GM12878 (cell line): ENCODE results near the gene NCAM1. TPM values are rescaled to one million over a fixed set of nuclear protein-coding genes. Genes with fewer than 3 reads are reported as not detected.

Source experiments
- BACH1 ChIP-seq: fragments of 450-650 bp; IDR thresholded peaks from 2 replicates; pipeline ENCODE4 v1.6.1; 2017; ENCODE audit warnings: mild to moderate bottlenecking, borderline replicate concordance
- CBX5 ChIP-seq: sonication (generic); IDR thresholded peaks from 2 replicates; pipeline ENCODE4 v1.6.1; 2016; ENCODE audit warnings: low read depth, moderate library complexity, mild to moderate bottlenecking, inconsistent platforms
- CHD2 ChIP-seq: IDR thresholded peaks from 2 replicates; pipeline ENCODE4 v1.6.1; 2011; ENCODE audit warnings: low read depth, low read length, improper control_type of control experiment, borderline replicate concordance
- FOXM1 ChIP-seq: IDR thresholded peaks from 2 replicates; pipeline ENCODE4 v1.6.1; 2012; ENCODE audit warnings: low read depth, mild to moderate bottlenecking, inconsistent platforms, low read length, moderate library complexity
- GABPA ChIP-seq: IDR thresholded peaks from 2 replicates; pipeline ENCODE4 v1.6.1; 2014; ENCODE audit warnings: antibody characterized with exemption, low read depth, mild to moderate bottlenecking, inconsistent platforms
- HDAC2 ChIP-seq: fragments of 200-600 bp; sonication (generic); IDR thresholded peaks from 2 replicates; pipeline ENCODE4 v1.6.1; 2017
- IRF3 ChIP-seq: fragments of 450-650 bp; IDR thresholded peaks from 2 replicates; pipeline ENCODE4 v1.6.1; 2014; ENCODE audit warnings: mild to moderate bottlenecking
- MAX ChIP-seq: IDR thresholded peaks from 2 replicates; pipeline ENCODE4 v1.6.1; 2012; ENCODE audit warnings: low read depth, low read length, improper control_type of control experiment
- MTA3 ChIP-seq: IDR thresholded peaks from 2 replicates; pipeline ENCODE4 v1.6.1; 2012; ENCODE audit warnings: low read length, inconsistent platforms, borderline replicate concordance
- MYC ChIP-seq: IDR thresholded peaks from 2 replicates; pipeline ENCODE4 v1.6.1; 2011; ENCODE audit warnings: mild to moderate bottlenecking, low read length, moderate library complexity, inconsistent platforms; ENCODE audit not compliant: insufficient read depth, insufficient replicate concordance, insufficient read length, severe bottlenecking
- PAX5 ChIP-seq: IDR thresholded peaks from 2 replicates; pipeline ENCODE4 v1.6.1; 2011; ENCODE audit warnings: low read depth, low read length, borderline replicate concordance
- RB1 ChIP-seq: fragments of 450-650 bp; formaldehyde crosslinking; IDR thresholded peaks from 2 replicates; pipeline ENCODE4 v1.6.1; 2017; ENCODE audit warnings: mild to moderate bottlenecking, borderline replicate concordance
- RELA ChIP-seq: fragments of 450-650 bp; IDR thresholded peaks from 2 replicates; pipeline ENCODE4 v1.8.0; 2014; ENCODE audit warnings: borderline replicate concordance; ENCODE audit not compliant: partially characterized antibody
- SREBF1 ChIP-seq: IDR thresholded peaks from 2 replicates; pipeline ENCODE4 v1.6.1; 2012; ENCODE audit warnings: mild to moderate bottlenecking, low read length
- TAF1 ChIP-seq: IDR thresholded peaks from 2 replicates; pipeline ENCODE4 v1.6.1; 2011; ENCODE audit warnings: mild to moderate bottlenecking, low read depth, low read length, borderline replicate concordance
- TBL1XR1 ChIP-seq: IDR thresholded peaks from 2 replicates; pipeline ENCODE4 v1.6.1; 2012; ENCODE audit warnings: low read depth, low read length, improper control_type of control experiment
- USF1 ChIP-seq: IDR thresholded peaks from 2 replicates; pipeline ENCODE4 v1.6.1; 2011; ENCODE audit warnings: borderline replicate concordance, low read depth, mild to moderate bottlenecking, moderate library complexity, mixed read lengths, low read length; ENCODE audit not compliant: insufficient read depth; ENCODE audit errors: extremely low read length
- USF2 ChIP-seq: IDR thresholded peaks from 2 replicates; pipeline ENCODE4 v1.6.1; 2011; ENCODE audit warnings: low read depth, low read length, improper control_type of control experiment, borderline replicate concordance
- ZNF274 ChIP-seq: IDR thresholded peaks from one replicate; pipeline ENCODE4 v1.8.0; 2011; ENCODE audit not compliant: insufficient read length, insufficient read depth
- ZZZ3 ChIP-seq: IDR thresholded peaks from 2 replicates; pipeline ENCODE4 v1.6.1; 2011; ENCODE audit warnings: low read depth; ENCODE audit not compliant: control insufficient read depth, insufficient read length
- polyA plus RNA-seq, 11 experiments: library from polyadenylated mRNA; depleted of rRNA in 4 of 11; unstranded in 6 of 11; stranded (reverse) in 5 of 11; fragments of >200 nt; fragmentation: Nextera tagmentation in 4 of 11; fragmentation: Illumina TruSeq in 1 of 11; extraction: Ambion mirVana in 4 of 11; extraction: Trizol in 1 of 11; gene quantifications; 1 replicate in 1 of 11; 2 replicates in 10 of 11; pipeline versions ENCODE4 v1.2.1 to v1.2.3, GENCODE V29; 2011 to 2016; ENCODE audit warnings: inconsistent platforms in 2 of 11, missing spikeins in 2 of 11, low read depth in 1 of 11
- total RNA-seq, 4 experiments: library from RNA; depleted of rRNA in 3 of 4; stranded (reverse); fragments of >200 nt in 3 of 4; fragmentation: Illumina TruSeq in 1 of 4; extraction: Trizol in 1 of 4; gene quantifications; 2 replicates each; pipeline versions ENCODE4 v1.2.1 to v1.2.3, GENCODE V29; 2013 to 2021
- TF ChIP-seq, protein P1 (sequence below): IDR thresholded peaks from 2 replicates; pipeline ENCODE4 v1.6.1; 2012; ENCODE audit warnings: low read length, inconsistent platforms

NCAM1 gene
- total and polyA plus RNA-seq, 10 of the 15 experiments (the other 5 are each of a cell fraction or from before 2014, with no cell fraction given): 0.10 to 0.23 (median 0.11) TPM; not detected in 7

DNA sequence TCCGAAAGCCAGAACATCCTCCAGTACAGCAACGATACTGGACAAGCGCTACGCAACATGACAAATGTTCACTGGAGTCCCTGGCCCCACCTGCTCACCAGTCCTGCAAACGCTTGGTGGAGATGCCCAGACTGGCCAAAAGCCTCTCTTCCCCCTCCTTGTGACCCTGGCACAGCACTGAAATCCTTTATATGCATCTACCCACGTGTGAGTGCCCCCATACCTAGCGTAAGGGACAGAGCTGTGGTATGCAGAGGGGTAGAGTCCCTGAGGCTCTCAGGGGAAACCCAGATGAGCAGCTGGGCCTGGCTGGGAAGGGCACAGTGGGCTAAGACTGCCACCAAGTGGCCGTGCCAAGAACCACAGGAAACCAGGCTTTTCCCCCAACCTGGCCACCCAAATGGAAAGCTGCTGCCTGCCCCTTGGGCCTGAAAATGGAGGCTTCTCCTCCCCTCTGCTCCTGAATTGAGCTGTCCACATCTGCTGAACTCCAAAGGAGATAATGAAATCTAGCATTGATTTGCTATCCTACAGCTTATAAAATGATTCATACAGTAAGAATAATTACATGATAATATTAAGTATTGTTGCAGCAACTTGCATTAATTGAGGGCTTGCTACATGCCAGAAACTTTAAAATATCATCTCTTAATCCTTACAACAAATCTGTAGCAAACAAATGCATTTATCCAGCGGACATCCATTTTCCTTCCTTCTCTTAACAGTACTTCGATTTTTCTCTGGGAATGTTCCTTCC is 328.4 kb downstream of the NCAM1 start (continued):
- no peak for TF ChIP-seq USF1
- TF ChIP-seq, protein P1, sequence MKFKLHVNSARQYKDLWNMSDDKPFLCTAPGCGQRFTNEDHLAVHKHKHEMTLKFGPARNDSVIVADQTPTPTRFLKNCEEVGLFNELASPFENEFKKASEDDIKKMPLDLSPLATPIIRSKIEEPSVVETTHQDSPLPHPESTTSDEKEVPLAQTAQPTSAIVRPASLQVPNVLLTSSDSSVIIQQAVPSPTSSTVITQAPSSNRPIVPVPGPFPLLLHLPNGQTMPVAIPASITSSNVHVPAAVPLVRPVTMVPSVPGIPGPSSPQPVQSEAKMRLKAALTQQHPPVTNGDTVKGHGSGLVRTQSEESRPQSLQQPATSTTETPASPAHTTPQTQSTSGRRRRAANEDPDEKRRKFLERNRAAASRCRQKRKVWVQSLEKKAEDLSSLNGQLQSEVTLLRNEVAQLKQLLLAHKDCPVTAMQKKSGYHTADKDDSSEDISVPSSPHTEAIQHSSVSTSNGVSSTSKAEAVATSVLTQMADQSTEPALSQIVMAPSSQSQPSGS: no peak
- TF ChIP-seq FOXM1: 0 out of 2 replicates have a peak, but pooled peaks have one; percentile 35
- no peak for TF ChIP-seq USF2
- TF ChIP-seq PAX5: no peak
- no peak for TF ChIP-seq HDAC2
- TF ChIP-seq SREBF1: no peak
- TF ChIP-seq GABPA: no peak
- no peak for TF ChIP-seq CHD2
- TF ChIP-seq CBX5: no peak
- TF ChIP-seq BACH1: no peak
- TF ChIP-seq ZNF274: no peak
- no peak for TF ChIP-seq MYC
- 0 out of 2 replicates have a peak, but pooled peaks have one; percentile 65 for TF ChIP-seq RB1
- TF ChIP-seq MTA3: no peak
- no peak for TF ChIP-seq TBL1XR1
- TF ChIP-seq IRF3: no peak
- peak; percentile 90 for TF ChIP-seq RELA
- no peak for TF ChIP-seq ZZZ3
- no peak for TF ChIP-seq TAF1
- no peak for TF ChIP-seq MAX
- TF ChIP-seq, all 136 proteins: peak for 14
